Liver (tissue), 3 donors: ENCODE results near the gene RIMBP2.

Experiments used
- FOXA1 ChIP-seq: IDR thresholded peaks from 2 replicates; pipeline ENCODE4 v1.6.1; 2016; ENCODE audit warnings: antibody characterized with exemption
- TF ChIP-seq, protein P1 (sequence below): fragments of 150-350 bp; IDR thresholded peaks from 2 replicates; pipeline ENCODE4 v1.5.1; 2017; ENCODE audit warnings: improper control_type of control experiment, low read depth, low read length; ENCODE audit not compliant: missing input control
- TF ChIP-seq, protein P2 (sequence below): IDR thresholded peaks from 2 replicates; pipeline ENCODE4 v1.6.1; 2016; ENCODE audit warnings: antibody characterized with exemption
- donor health status: healthy.
- donor health status: healthy.

GRCh38 chr12:130685850-130686249, 30.2 kb downstream of the RIMBP2 start:
- TF ChIP-seq, protein P1, sequence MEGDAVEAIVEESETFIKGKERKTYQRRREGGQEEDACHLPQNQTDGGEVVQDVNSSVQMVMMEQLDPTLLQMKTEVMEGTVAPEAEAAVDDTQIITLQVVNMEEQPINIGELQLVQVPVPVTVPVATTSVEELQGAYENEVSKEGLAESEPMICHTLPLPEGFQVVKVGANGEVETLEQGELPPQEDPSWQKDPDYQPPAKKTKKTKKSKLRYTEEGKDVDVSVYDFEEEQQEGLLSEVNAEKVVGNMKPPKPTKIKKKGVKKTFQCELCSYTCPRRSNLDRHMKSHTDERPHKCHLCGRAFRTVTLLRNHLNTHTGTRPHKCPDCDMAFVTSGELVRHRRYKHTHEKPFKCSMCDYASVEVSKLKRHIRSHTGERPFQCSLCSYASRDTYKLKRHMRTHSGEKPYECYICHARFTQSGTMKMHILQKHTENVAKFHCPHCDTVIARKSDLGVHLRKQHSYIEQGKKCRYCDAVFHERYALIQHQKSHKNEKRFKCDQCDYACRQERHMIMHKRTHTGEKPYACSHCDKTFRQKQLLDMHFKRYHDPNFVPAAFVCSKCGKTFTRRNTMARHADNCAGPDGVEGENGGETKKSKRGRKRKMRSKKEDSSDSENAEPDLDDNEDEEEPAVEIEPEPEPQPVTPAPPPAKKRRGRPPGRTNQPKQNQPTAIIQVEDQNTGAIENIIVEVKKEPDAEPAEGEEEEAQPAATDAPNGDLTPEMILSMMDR, result no peak
- no peak for TF ChIP-seq FOXA1
- TF ChIP-seq, protein P2, sequence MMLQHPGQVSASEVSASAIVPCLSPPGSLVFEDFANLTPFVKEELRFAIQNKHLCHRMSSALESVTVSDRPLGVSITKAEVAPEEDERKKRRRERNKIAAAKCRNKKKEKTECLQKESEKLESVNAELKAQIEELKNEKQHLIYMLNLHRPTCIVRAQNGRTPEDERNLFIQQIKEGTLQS, result no peak
